Esophagus muscularis mucosa (tissue), 4 donors: Measurements from ENCODE around the gene SETD1A.

ENCODE experiments used
- CTCF ChIP-seq, 3 experiments: fragments of 200-600 bp in 2 of 3; fragments of 450-650 bp in 1 of 3; sonication (generic) in 2 of 3; IDR thresholded peaks; one replicate each; pipeline ENCODE4 v1.5.1; 2017 to 2019; ENCODE audit warnings: antibody characterized with exemption in 3 of 3, mild to moderate bottlenecking in 2 of 3, moderate library complexity in 1 of 3
- EP300 ChIP-seq: sonication (generic); formaldehyde crosslinking; IDR thresholded peaks from one replicate; pipeline ENCODE4 v1.6.1; 2017; ENCODE audit warnings: antibody characterized with exemption
- POLR2A ChIP-seq: fragments of 450-650 bp; IDR thresholded peaks from one replicate; pipeline ENCODE4 v1.6.1; 2017; ENCODE audit warnings: antibody characterized with exemption, moderate library complexity, mild to moderate bottlenecking, low read depth

GRCh38 chr16:30964574-30965226 lies 7.1 kb downstream of the SETD1A start:
- TF ChIP-seq CTCF (IDR thresholded peaks at IDR 0.05), result no peak
- TF ChIP-seq EP300, result no peak
- TF ChIP-seq POLR2A, result no peak
